ENCODE data around the gene DHRS7B. TPM values are rescaled to one million over a fixed set of nuclear protein-coding genes. Genes with fewer than 3 reads are reported as not detected.
A peak's percentile ranks its signal among the peaks of the same experiment; 100 is the strongest.

The DHRS7B gene
- total RNA-seq, 1 donor from 2014 or later = 20.2 TPM

GRCh38 chr17:21183468-21183867, 56.7 kb downstream of the DHRS7B start:
- no peaks in the 10 kb centered on the region for H3K9me3 Mint-ChIP-seq (ENCODE audit: low read depth)
- no peak overlapping the region for H3K4me3 Mint-ChIP-seq (ENCODE audit: unreplicated experiment)
- TF ChIP-seq CTCF (IDR thresholded peaks at IDR 0.05) = no peak
- H3K27ac Mint-ChIP-seq (ENCODE audit: unreplicated experiment) = no peak overlapping the region
- H3K27me3 Mint-ChIP-seq (ENCODE audit: low read depth) = no peaks in the 10 kb centered on the region
- DNase-seq (ENCODE audit: low spot score) = no peak
- peaks cover 5% of the 10 kb centered on the region for H3K4me1 Mint-ChIP-seq (ENCODE audit: low read depth)
- H3K36me3 Mint-ChIP-seq (ENCODE audit: low read depth) = peaks cover 12% of the 10 kb centered on the region

GRCh38 chr17:21184570-21184969, 57.8 kb downstream of the DHRS7B start:
- Mint-ChIP-seq H3K27ac (ENCODE audit: unreplicated experiment) (no peak overlapping the region), H3K4me3 (ENCODE audit: unreplicated experiment) (no peak overlapping the region), H3K9me3 (ENCODE audit: low read depth) (no peaks in the 10 kb centered on the region), H3K27me3 (ENCODE audit: low read depth) (no peaks in the 10 kb centered on the region), H3K4me1 (ENCODE audit: low read depth) (peaks cover 5% of the 10 kb centered on the region), H3K36me3 (ENCODE audit: low read depth) (peaks cover 8% of the 10 kb centered on the region)
- no peak for TF ChIP-seq CTCF (IDR thresholded peaks at IDR 0.05)
- no peak for DNase-seq (ENCODE audit: low spot score)

GRCh38 chr17:21185061-21185460, 58.3 kb downstream of the DHRS7B start:
- Mint-ChIP-seq H3K27ac (ENCODE audit: unreplicated experiment) (peak overlapping the region; percentile 39), H3K9me3 (ENCODE audit: low read depth) (no peaks in the 10 kb centered on the region), H3K4me3 (ENCODE audit: unreplicated experiment) (no peak overlapping the region), H3K27me3 (ENCODE audit: low read depth) (no peaks in the 10 kb centered on the region), H3K4me1 (ENCODE audit: low read depth) (peaks cover 5% of the 10 kb centered on the region), H3K36me3 (ENCODE audit: low read depth) (peaks cover 8% of the 10 kb centered on the region)
- no peak for TF ChIP-seq CTCF (IDR thresholded peaks at IDR 0.05)
- DNase-seq (ENCODE audit: low spot score) = no peak

GRCh38 chr17:21186399-21187187, 59.8 kb downstream of the DHRS7B start:
- DNase-seq (ENCODE audit: low spot score) = no peak
- no peak for TF ChIP-seq CTCF (IDR thresholded peaks at IDR 0.05)
- H3K27ac Mint-ChIP-seq (ENCODE audit: unreplicated experiment) = no peak overlapping the region
- no peaks in the 10 kb centered on the region for H3K27me3 Mint-ChIP-seq (ENCODE audit: low read depth)
- H3K36me3 Mint-ChIP-seq (ENCODE audit: low read depth) = peaks cover 10% of the 10 kb centered on the region
- no peaks in the 10 kb centered on the region for H3K9me3 Mint-ChIP-seq (ENCODE audit: low read depth)
- peaks cover 5% of the 10 kb centered on the region for H3K4me1 Mint-ChIP-seq (ENCODE audit: low read depth)
- no peak overlapping the region for H3K4me3 Mint-ChIP-seq (ENCODE audit: unreplicated experiment)

GRCh38 chr17:21189361-21189760, 62.6 kb downstream of the DHRS7B start:
- Mint-ChIP-seq H3K36me3 (ENCODE audit: low read depth) (peaks cover 13% of the 10 kb centered on the region), H3K4me3 (ENCODE audit: unreplicated experiment) (no peak overlapping the region), H3K9me3 (ENCODE audit: low read depth) (no peaks in the 10 kb centered on the region), H3K27me3 (ENCODE audit: low read depth) (no peaks in the 10 kb centered on the region), H3K27ac (ENCODE audit: unreplicated experiment) (no peak overlapping the region), H3K4me1 (ENCODE audit: low read depth) (peaks cover 9% of the 10 kb centered on the region)
- TF ChIP-seq CTCF (IDR thresholded peaks at IDR 0.05) = no peak
- no peak for DNase-seq (ENCODE audit: low spot score)
